Colonic mucosa (tissue), 4 donors: ENCODE measurements around the gene PXMP2. TPM values are rescaled to one million over a fixed set of nuclear protein-coding genes. Genes with fewer than 3 reads are reported as not detected.

Source experiments
- DNase-seq: peaks from one replicate; pipeline ENCODE4 v3.0.0-alpha.2; 2020
- H3K27ac ChIP-seq: fragments of 200-600 bp; one replicate; pipeline ENCODE4 v1.8.0; 2021
- H3K27me3 ChIP-seq: fragments of 200-600 bp; one replicate; pipeline ENCODE4 v1.8.0; 2021
- H3K36me3 ChIP-seq: fragments of 200-600 bp; one replicate; pipeline ENCODE4 v1.8.0; 2021
- H3K4me1 ChIP-seq: fragments of 200-600 bp; one replicate; pipeline ENCODE4 v1.8.0; 2021; ENCODE audit warnings: mild to moderate bottlenecking
- H3K4me3 ChIP-seq: fragments of 200-600 bp; one replicate; pipeline ENCODE4 v1.8.0; 2021
- H3K9ac ChIP-seq, 2 donors: one replicate each; pipeline ENCODE4 v1.7.0; 2013; ENCODE audit warnings: control low read depth in 2 of 2, low read depth in 2 of 2, low read length in 2 of 2
- H3K9me3 ChIP-seq: fragments of 200-600 bp; one replicate; pipeline ENCODE4 v1.8.0; 2021
- intact Hi-C: fragments of 100-400 bp; cut with DNase I; formaldehyde crosslinking; loops from one replicate; pipeline ENCODE4 v1.14.1; 2022
- total RNA-seq, 2 donors: library from RNA; stranded (reverse); fragmentation: NEBNext Ultra II Directional in 1 of 2; extraction: Animal tissue kit (Norgen Biotek cat#: 25700) in 1 of 2; gene quantifications; one replicate each; pipeline ENCODE4 v1.2.1, GENCODE V29; 2021
- TF ChIP-seq, protein P1 (sequence below): fragments of 200-600 bp; IDR thresholded peaks from one replicate; pipeline ENCODE4 v1.8.0; 2022; ENCODE audit warnings: antibody characterized with exemption, mild to moderate bottlenecking
- donor health status: healthy.
- donor health status: DM: no; HTN: no; CAD: no.
- donor health status: DM: no; HTN: no; CAD: no.

PXMP2 gene
- total RNA-seq, 2 donors from 2014 or later: 64.1 to 82.7 TPM

DNA sequence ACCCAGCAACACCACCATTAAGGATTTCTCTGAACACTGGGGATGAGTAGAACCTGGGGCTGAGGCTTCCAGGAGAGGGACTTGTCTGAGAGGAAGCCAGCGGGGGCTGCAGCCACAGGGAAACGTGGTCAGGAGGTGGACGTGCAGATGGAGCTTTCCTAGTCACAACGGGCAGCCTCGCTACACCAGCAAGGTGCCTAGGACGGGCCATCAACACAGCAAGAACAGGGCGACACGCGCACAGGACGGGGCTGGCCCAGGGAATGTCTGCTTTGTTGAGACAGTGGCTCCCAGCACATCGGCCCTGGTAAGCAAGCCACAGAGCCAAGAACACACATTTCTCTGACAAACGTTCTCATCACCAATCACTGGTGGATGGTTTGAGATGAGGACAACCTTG is 49.0 kb downstream of the PXMP2 start:
- Histone ChIP-seq H3K4me3 (no peak overlapping the region), H3K36me3 (peaks cover 20% of the 10 kb centered on the region), H3K4me1 (no peaks in the 10 kb centered on the region), H3K27ac (no peak overlapping the region), H3K27me3 (no peaks in the 10 kb centered on the region), H3K9ac (no peak overlapping the region), H3K9me3 (no peaks in the 10 kb centered on the region)
- no peak for DNase-seq
- intact Hi-C loops: no loop called here
- TF ChIP-seq, protein P1, sequence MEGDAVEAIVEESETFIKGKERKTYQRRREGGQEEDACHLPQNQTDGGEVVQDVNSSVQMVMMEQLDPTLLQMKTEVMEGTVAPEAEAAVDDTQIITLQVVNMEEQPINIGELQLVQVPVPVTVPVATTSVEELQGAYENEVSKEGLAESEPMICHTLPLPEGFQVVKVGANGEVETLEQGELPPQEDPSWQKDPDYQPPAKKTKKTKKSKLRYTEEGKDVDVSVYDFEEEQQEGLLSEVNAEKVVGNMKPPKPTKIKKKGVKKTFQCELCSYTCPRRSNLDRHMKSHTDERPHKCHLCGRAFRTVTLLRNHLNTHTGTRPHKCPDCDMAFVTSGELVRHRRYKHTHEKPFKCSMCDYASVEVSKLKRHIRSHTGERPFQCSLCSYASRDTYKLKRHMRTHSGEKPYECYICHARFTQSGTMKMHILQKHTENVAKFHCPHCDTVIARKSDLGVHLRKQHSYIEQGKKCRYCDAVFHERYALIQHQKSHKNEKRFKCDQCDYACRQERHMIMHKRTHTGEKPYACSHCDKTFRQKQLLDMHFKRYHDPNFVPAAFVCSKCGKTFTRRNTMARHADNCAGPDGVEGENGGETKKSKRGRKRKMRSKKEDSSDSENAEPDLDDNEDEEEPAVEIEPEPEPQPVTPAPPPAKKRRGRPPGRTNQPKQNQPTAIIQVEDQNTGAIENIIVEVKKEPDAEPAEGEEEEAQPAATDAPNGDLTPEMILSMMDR: no peak

DNA sequence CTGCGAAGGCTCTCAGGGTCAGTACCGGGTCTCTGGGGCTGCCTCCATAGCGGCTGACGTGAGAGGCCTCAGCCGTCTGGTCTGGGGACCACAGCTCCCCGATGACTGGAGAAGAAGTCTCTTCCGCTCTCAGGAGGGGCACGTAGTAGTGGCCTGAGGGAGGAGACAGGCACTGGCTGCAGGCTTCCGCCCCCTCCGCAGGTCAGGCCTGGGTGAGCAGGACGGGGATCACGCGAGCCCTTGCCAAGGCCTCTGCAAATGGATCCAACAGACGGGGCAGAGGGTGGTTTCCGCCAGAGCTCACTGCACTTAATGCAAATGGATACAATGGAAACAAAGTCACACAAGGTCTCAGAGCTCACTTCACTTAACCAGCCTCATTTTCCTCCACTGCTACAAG is 49.5 kb downstream of the PXMP2 start:
- Histone ChIP-seq H3K4me1 (no peaks in the 10 kb centered on the region), H3K36me3 (peaks cover 20% of the 10 kb centered on the region), H3K27me3 (no peaks in the 10 kb centered on the region), H3K9ac (no peak overlapping the region), H3K27ac (no peak overlapping the region), H3K4me3 (no peak overlapping the region), H3K9me3 (no peaks in the 10 kb centered on the region)
- intact Hi-C loops: no loop called here
- no peak for DNase-seq
- TF ChIP-seq, protein P1: no peak

DNA sequence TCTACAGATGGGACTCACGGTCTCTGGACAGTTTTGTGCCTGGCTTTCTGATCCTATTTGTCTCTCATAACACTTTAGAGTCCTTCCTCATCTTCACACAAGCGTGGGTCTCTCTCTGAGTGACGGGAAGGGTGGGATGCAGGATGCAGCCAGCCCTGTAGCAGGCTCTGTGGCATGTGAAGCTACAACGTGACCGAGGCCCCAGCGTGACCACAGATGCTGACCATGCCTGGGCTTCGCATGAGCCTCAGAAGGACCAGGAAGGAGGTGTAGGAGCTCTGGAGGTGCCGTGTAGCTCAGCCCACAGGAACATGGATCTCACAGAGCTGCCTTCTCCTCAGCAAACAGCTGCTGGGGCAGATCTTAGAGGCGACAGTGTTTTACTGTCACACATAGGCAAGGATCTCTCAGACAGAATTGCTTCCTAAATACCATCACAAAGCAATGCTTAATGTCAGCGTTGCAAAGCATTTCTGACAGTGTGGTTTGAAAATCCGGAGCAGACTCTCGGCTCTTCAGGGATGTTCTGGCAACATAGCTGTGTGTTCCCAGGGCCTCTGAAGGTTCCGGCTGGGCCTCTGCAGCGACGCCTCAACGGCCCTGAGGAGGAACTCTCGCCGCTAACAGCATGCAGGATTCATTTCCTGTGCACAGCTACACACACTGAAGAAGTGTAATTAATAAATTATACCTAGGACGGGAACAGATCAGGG is 52.4 kb downstream of the PXMP2 start:
- Histone ChIP-seq H3K4me3 (no peak overlapping the region), H3K9ac (no peak overlapping the region), H3K9me3 (no peaks in the 10 kb centered on the region), H3K36me3 (peaks cover 22% of the 10 kb centered on the region), H3K27ac (no peak overlapping the region), H3K27me3 (no peaks in the 10 kb centered on the region), H3K4me1 (no peaks in the 10 kb centered on the region)
- TF ChIP-seq, protein P1: no peak
- intact Hi-C loops: no loop called here
- DNase-seq: no peak

DNA sequence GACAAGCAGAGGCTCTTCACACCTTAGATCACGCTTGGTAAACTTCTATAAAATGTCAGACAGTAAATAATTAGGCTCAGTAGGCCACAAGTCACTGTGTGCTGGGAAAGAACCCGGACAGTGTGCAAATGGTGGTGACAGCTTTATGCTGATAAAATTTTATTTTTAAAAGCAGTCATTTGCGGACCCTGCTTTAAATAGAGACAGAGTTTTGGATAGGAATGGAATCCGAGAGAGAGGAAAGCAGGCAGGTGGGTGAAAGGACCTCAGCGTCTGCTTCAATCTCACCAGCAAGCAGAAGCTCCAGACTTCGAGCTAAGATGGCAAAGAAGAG is 52.9 kb downstream of the PXMP2 start:
- Histone ChIP-seq H3K9ac (no peak overlapping the region), H3K27me3 (no peaks in the 10 kb centered on the region), H3K4me1 (no peaks in the 10 kb centered on the region), H3K36me3 (peaks cover 27% of the 10 kb centered on the region), H3K4me3 (no peak overlapping the region), H3K27ac (no peak overlapping the region), H3K9me3 (no peaks in the 10 kb centered on the region)
- TF ChIP-seq, protein P1: no peak
- intact Hi-C loops: no loop called here
- no peak for DNase-seq

DNA sequence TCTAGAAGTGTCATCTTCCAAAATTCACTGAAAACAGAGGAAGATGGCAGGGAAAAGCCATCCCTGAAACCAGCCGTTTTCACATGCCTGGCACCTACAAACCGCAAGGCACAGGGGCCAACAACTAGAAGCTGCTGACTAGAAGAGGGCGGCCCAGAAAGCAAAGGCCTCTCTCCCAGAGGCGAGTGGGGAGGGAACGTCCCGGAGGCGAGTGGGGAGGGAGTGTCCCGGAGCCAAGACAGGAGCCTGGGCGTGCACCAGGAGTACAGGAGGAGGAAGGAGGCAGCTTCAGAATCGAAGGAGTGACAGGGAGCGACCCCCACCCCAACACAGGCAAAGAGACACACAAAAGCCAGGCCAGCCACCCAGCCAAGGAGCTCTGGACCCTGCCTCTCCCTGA is 53.3 kb downstream of the PXMP2 start:
- no peaks in the 10 kb centered on the region for H3K27me3 ChIP-seq
- H3K27ac ChIP-seq: no peak overlapping the region
- H3K4me1 ChIP-seq: no peaks in the 10 kb centered on the region
- no peak overlapping the region for H3K4me3 ChIP-seq
- DNase-seq: no peak
- peaks cover 30% of the 10 kb centered on the region for H3K36me3 ChIP-seq
- TF ChIP-seq, protein P1: no peak
- no peaks in the 10 kb centered on the region for H3K9me3 ChIP-seq
- no peak overlapping the region for H3K9ac ChIP-seq
- intact Hi-C loops: no loop called here
